Activated T-cell treated with anti-CD3 and anti-CD28 coated beads, Interleukin-2, amount 50 U/mL, for 72 hours (primary cell): Measurements from ENCODE around the gene GABRA4. TPM values are rescaled to one million over a fixed set of nuclear protein-coding genes. Genes with fewer than 3 reads are reported as not detected.

Source experiments
- ATAC-seq, 2 donors: fragments of 150-1000 bp; cut with Tn5 transposase; replicated peaks in 1 of 2; 2 replicates each; pipeline ENCODE4 v1.10.0; 2021; ENCODE audit warnings: moderate library complexity in 2 of 2, mild to moderate bottlenecking in 1 of 2
- DNase-seq, 2 donors: peaks; one replicate each; pipeline ENCODE4 v3.0.0; 2021 to 2022; ENCODE audit warnings: mixed read lengths in 1 of 2
- H3K27ac Mint-ChIP-seq: one replicate; pipeline ENCODE4 v1.8.0; 2022; ENCODE audit warnings: mild to moderate bottlenecking, moderate library complexity, mixed read lengths
- H3K27me3 Mint-ChIP-seq: one replicate; pipeline ENCODE4 v1.8.0; 2022; ENCODE audit warnings: low read depth, mixed read lengths
- H3K36me3 Mint-ChIP-seq, 2 donors: one replicate each; pipeline ENCODE4 v1.8.0; 2022; ENCODE audit warnings: mixed read lengths in 2 of 2, mild to moderate bottlenecking in 1 of 2; ENCODE audit not compliant: insufficient read depth in 2 of 2
- H3K4me1 Mint-ChIP-seq: one replicate; pipeline ENCODE4 v1.8.0; 2022; ENCODE audit warnings: low read depth, mixed read lengths
- H3K4me3 Mint-ChIP-seq, 2 donors: one replicate each; pipeline ENCODE4 v1.8.0; 2022; ENCODE audit warnings: mild to moderate bottlenecking in 2 of 2, mixed read lengths in 2 of 2, moderate library complexity in 2 of 2
- H3K9me3 Mint-ChIP-seq, 2 donors: one replicate each; pipeline ENCODE4 v1.8.0; 2022; ENCODE audit warnings: mixed read lengths in 2 of 2
- total RNA-seq, 2 donors: library from RNA; stranded (reverse); gene quantifications; one replicate each; pipeline ENCODE4 v1.2.3, GENCODE V29; 2022

Gene GABRA4
- total RNA-seq, 2 donors from 2014 or later: not detected

- Mint-ChIP-seq H3K27ac (no peak overlapping the region), H3K4me3 (no peak overlapping the region), H3K9me3 (no peaks in the 10 kb centered on the region), H3K36me3 (no peaks in the 10 kb centered on the region), H3K27me3 (no peaks in the 10 kb centered on the region), H3K4me1 (no peaks in the 10 kb centered on the region)
- no peak for ATAC-seq
- no peak for DNase-seq
These were observed 55.9 kb downstream of the GABRA4 start for GRCh38 chr4:46937493-46937892.

GRCh38 chr4:46934726-46935125, 58.7 kb downstream of the GABRA4 start:
- H3K27me3 Mint-ChIP-seq: peaks cover 2% of the 10 kb centered on the region
- H3K4me1 Mint-ChIP-seq: no peaks in the 10 kb centered on the region
- ATAC-seq: no peak

GRCh38 chr4:46933686-46934085, 59.7 kb downstream of the GABRA4 start:
- Mint-ChIP-seq H3K4me1 (no peaks in the 10 kb centered on the region), H3K27ac (no peak overlapping the region), H3K9me3 (no peaks in the 10 kb centered on the region), H3K4me3 (no peak overlapping the region), H3K27me3 (peaks cover 5% of the 10 kb centered on the region), H3K36me3 (no peaks in the 10 kb centered on the region)
- DNase-seq (no peak), ATAC-seq (no peak)

More at GRCh38 chr4:46934726-46935125, 58.7 kb downstream of the GABRA4 start:
- no peak for DNase-seq
- Mint-ChIP-seq H3K36me3 (no peaks in the 10 kb centered on the region), H3K4me3 (no peak overlapping the region), H3K9me3 (no peaks in the 10 kb centered on the region), H3K27ac (no peak overlapping the region)

- no peaks in the 10 kb centered on the region for H3K9me3 Mint-ChIP-seq
These were observed 61.4 kb downstream of the GABRA4 start for GRCh38 chr4:46931981-46932380.

GRCh38 chr4:46930891-46931290, 62.5 kb downstream of the GABRA4 start:
- ATAC-seq (no peak), DNase-seq (no peak)
- H3K4me3 Mint-ChIP-seq: no peak overlapping the region
- no peaks in the 10 kb centered on the region for H3K9me3 Mint-ChIP-seq
- no peaks in the 10 kb centered on the region for H3K4me1 Mint-ChIP-seq
- no peak overlapping the region for H3K27ac Mint-ChIP-seq
- no peaks in the 10 kb centered on the region for H3K36me3 Mint-ChIP-seq
- H3K27me3 Mint-ChIP-seq: peaks cover 5% of the 10 kb centered on the region

More at GRCh38 chr4:46931981-46932380, 61.4 kb downstream of the GABRA4 start:
- Mint-ChIP-seq H3K27me3 (peaks cover 5% of the 10 kb centered on the region), H3K36me3 (no peaks in the 10 kb centered on the region), H3K27ac (no peak overlapping the region), H3K4me3 (no peak overlapping the region), H3K4me1 (no peaks in the 10 kb centered on the region)
- peak; percentile 19 to 30 for DNase-seq
- peak; percentile 40 to 73 for ATAC-seq

GRCh38 chr4:46927201-46927600, 66.2 kb downstream of the GABRA4 start:
- H3K4me1 Mint-ChIP-seq: no peaks in the 10 kb centered on the region
- H3K27ac Mint-ChIP-seq: no peak overlapping the region
- H3K27me3 Mint-ChIP-seq: peaks cover 11% of the 10 kb centered on the region
- DNase-seq: no peak
- ATAC-seq: no peak
- H3K4me3 Mint-ChIP-seq: no peak overlapping the region
- H3K36me3 Mint-ChIP-seq: no peaks in the 10 kb centered on the region
- no peaks in the 10 kb centered on the region for H3K9me3 Mint-ChIP-seq

GRCh38 chr4:46924789-46925529, 68.4 kb downstream of the GABRA4 start:
- H3K9me3 Mint-ChIP-seq: no peaks in the 10 kb centered on the region
- DNase-seq (no peak), ATAC-seq (no peak)
- no peaks in the 10 kb centered on the region for H3K4me1 Mint-ChIP-seq
- peaks cover 12% of the 10 kb centered on the region for H3K27me3 Mint-ChIP-seq
- H3K27ac Mint-ChIP-seq: no peak overlapping the region
- no peaks in the 10 kb centered on the region for H3K36me3 Mint-ChIP-seq
- no peak overlapping the region for H3K4me3 Mint-ChIP-seq

GRCh38 chr4:46922205-46922604, 71.2 kb downstream of the GABRA4 start:
- H3K27ac Mint-ChIP-seq: no peak overlapping the region
- DNase-seq (no peak), ATAC-seq (no peak)
- no peak overlapping the region for H3K4me3 Mint-ChIP-seq
- H3K36me3 Mint-ChIP-seq: no peaks in the 10 kb centered on the region
- peaks cover 7% of the 10 kb centered on the region for H3K27me3 Mint-ChIP-seq
- no peaks in the 10 kb centered on the region for H3K4me1 Mint-ChIP-seq
- no peaks in the 10 kb centered on the region for H3K9me3 Mint-ChIP-seq

- ATAC-seq: no peak
- Mint-ChIP-seq H3K36me3 (no peaks in the 10 kb centered on the region), H3K27me3 (no peaks in the 10 kb centered on the region), H3K27ac (no peak within 1 kb of the TSS), H3K4me1 (no peaks in the 10 kb centered on the region), H3K9me3 (peaks cover 0 to 2% of the 10 kb centered on the region in 2 donors), H3K4me3 (no peak within 1 kb of the TSS)
- DNase-seq: no peak
These were observed 84.3 kb downstream of the GABRA4 start, which contains the start of gene COX7B2 for GRCh38 chr4:46909078-46909477. TSS of gene COX7B2 (minus strand) at chr4:46909245. CDS start at chr4:46735192, 174,053 bp downstream.

GRCh38 chr4:46908148-46908547, 85.2 kb downstream of the GABRA4 start:
- no peaks in the 10 kb centered on the region for H3K4me1 Mint-ChIP-seq
- H3K27me3 Mint-ChIP-seq: no peaks in the 10 kb centered on the region
- DNase-seq (no peak), ATAC-seq (no peak)
- peaks cover 0 to 2% of the 10 kb centered on the region in 2 donors for H3K9me3 Mint-ChIP-seq
- H3K4me3 Mint-ChIP-seq: no peak overlapping the region
- H3K27ac Mint-ChIP-seq: no peak overlapping the region
- H3K36me3 Mint-ChIP-seq: no peaks in the 10 kb centered on the region

- Mint-ChIP-seq H3K27ac (no peak overlapping the region), H3K36me3 (no peaks in the 10 kb centered on the region), H3K4me1 (no peaks in the 10 kb centered on the region), H3K27me3 (no peaks in the 10 kb centered on the region), H3K4me3 (no peak overlapping the region), H3K9me3 (no peaks in the 10 kb centered on the region)
- ATAC-seq (no peak), DNase-seq (no peak)
These were observed 93.3 kb downstream of the GABRA4 start for GRCh38 chr4:46900082-46900481.

GRCh38 chr4:46894826-46895225, 98.6 kb downstream of the GABRA4 start:
- Mint-ChIP-seq H3K4me1 (no peaks in the 10 kb centered on the region), H3K27ac (no peak overlapping the region), H3K27me3 (no peaks in the 10 kb centered on the region), H3K36me3 (no peaks in the 10 kb centered on the region), H3K4me3 (no peak overlapping the region), H3K9me3 (no peaks in the 10 kb centered on the region)
- DNase-seq: no peak
- no peak for ATAC-seq

- H3K27me3 Mint-ChIP-seq: no peaks in the 10 kb centered on the region
These were observed 103.3 kb downstream of the GABRA4 start for GRCh38 chr4:46890056-46890455.

GRCh38 chr4:46889410-46889809, 104.0 kb downstream of the GABRA4 start:
- ATAC-seq (no peak), DNase-seq (no peak)
- no peaks in the 10 kb centered on the region for H3K27me3 Mint-ChIP-seq
- H3K27ac Mint-ChIP-seq: no peak overlapping the region
- no peaks in the 10 kb centered on the region for H3K36me3 Mint-ChIP-seq
- no peaks in the 10 kb centered on the region for H3K4me1 Mint-ChIP-seq
- no peaks in the 10 kb centered on the region for H3K9me3 Mint-ChIP-seq
- H3K4me3 Mint-ChIP-seq: no peak overlapping the region

More at GRCh38 chr4:46890056-46890455, 103.3 kb downstream of the GABRA4 start:
- H3K27ac Mint-ChIP-seq: no peak overlapping the region
- no peak for DNase-seq
- no peak for ATAC-seq
- no peaks in the 10 kb centered on the region for H3K9me3 Mint-ChIP-seq
- H3K4me3 Mint-ChIP-seq: no peak overlapping the region
- no peaks in the 10 kb centered on the region for H3K4me1 Mint-ChIP-seq
- H3K36me3 Mint-ChIP-seq: no peaks in the 10 kb centered on the region
